GM20000 (cell line): ENCODE data around the gene MMS22L.
"Not testable (repeated sequence)": the region's sequence is repeated elsewhere in the genome, so short reads cannot be mapped to it uniquely, and the experiment has no call there.

ENCODE experiments used
- DNase-seq: peaks from one replicate; pipeline ENCODE4 v3.0.0; 2012; ENCODE audit warnings: low spot score
- CTCF ChIP-seq: IDR thresholded peaks from 2 replicates; pipeline ENCODE4 v1.5.1; 2012; ENCODE audit warnings: mild to moderate bottlenecking, control low read depth; ENCODE audit errors: extremely low read depth, missing control alignments

MMS22L gene

GRCh38 chr6:97177905-97178304 is 105.1 kb downstream of the MMS22L start:
- TF ChIP-seq CTCF: no peak

GRCh38 chr6:97176468-97176867 is 106.5 kb downstream of the MMS22L start:
- DNase-seq: no peak
- TF ChIP-seq CTCF: no peak

More at GRCh38 chr6:97177905-97178304, 105.1 kb downstream of the MMS22L start:
- no peak for DNase-seq

GRCh38 chr6:97175806-97176205 is 107.2 kb downstream of the MMS22L start:
- DNase-seq: no peak
- TF ChIP-seq CTCF: no peak

GRCh38 chr6:97174471-97174870 is 108.5 kb downstream of the MMS22L start:
- no peak for TF ChIP-seq CTCF

GRCh38 chr6:97160280-97160679 is 122.7 kb downstream of the MMS22L start:
- DNase-seq: no peak
- no peak for TF ChIP-seq CTCF

More at GRCh38 chr6:97174471-97174870, 108.5 kb downstream of the MMS22L start:
- DNase-seq: no peak

- DNase-seq: not testable (repeated sequence)
Observed at GRCh38 chr6:97155447-97155846, 127.6 kb downstream of the MMS22L start.

GRCh38 chr6:97154015-97154414 is 129.0 kb downstream of the MMS22L start:
- DNase-seq: no peak
- TF ChIP-seq CTCF: no peak

GRCh38 chr6:97151601-97152000 is 131.4 kb downstream of the MMS22L start:
- TF ChIP-seq CTCF: no peak
- DNase-seq: no peak
